ENCODE measurements around the gene HAGHL.

The HAGHL gene

GRCh38 chr16:721765-722540 lies 5.0 kb upstream of the HAGHL start:
- no peak for DNase-seq (ENCODE audit: low read depth in 2 of 2)

- no peak for DNase-seq (ENCODE audit: low read depth in 2 of 2)
Measured at GRCh38 chr16:722835-723633, 3.9 kb upstream of the HAGHL start.

GRCh38 chr16:723695-724094 lies 3.2 kb upstream of the HAGHL start:
- no peak for DNase-seq (ENCODE audit: low read depth in 2 of 2)

GRCh38 chr16:724188-725040 lies 2.5 kb upstream of the HAGHL start:
- DNase-seq (ENCODE audit: low read depth in 2 of 2), result no peak

- no peak for DNase-seq (ENCODE audit: low read depth in 2 of 2)
Measured at GRCh38 chr16:725041-725376, 1.9 kb upstream of the HAGHL start.

- no peak for DNase-seq (ENCODE audit: low read depth in 2 of 2)
Measured at GRCh38 chr16:725463-726187, 1.3 kb upstream of the HAGHL start.

GRCh38 chr16:726188-726437 lies 793 bp upstream of the HAGHL start:
- DNase-seq (ENCODE audit: low read depth in 2 of 2), result no peak

GRCh38 chr16:727291-727977 lies 528 bp downstream of the HAGHL start:
- DNase-seq (ENCODE audit: low read depth in 2 of 2), result no peak

- peak in 1 of 2 donors; percentile 51 for DNase-seq (ENCODE audit: low read depth in 2 of 2)
Measured at GRCh38 chr16:728131-728889, 1.4 kb downstream of the HAGHL start.

GRCh38 chr16:728890-729744 lies 2.2 kb downstream of the HAGHL start:
- DNase-seq (ENCODE audit: low read depth in 2 of 2), result no peak

GRCh38 chr16:729768-730665 lies 3.1 kb downstream of the HAGHL start:
- DNase-seq (ENCODE audit: low read depth in 2 of 2), result no peak

- no peak for DNase-seq (ENCODE audit: low read depth in 2 of 2)
Measured at GRCh38 chr16:730666-731509, 4.0 kb downstream of the HAGHL start.

GRCh38 chr16:732332-732731 lies 5.4 kb downstream of the HAGHL start:
- no peak for DNase-seq (ENCODE audit: low read depth in 2 of 2)

- DNase-seq (ENCODE audit: low read depth in 2 of 2), result no peak
Measured at GRCh38 chr16:732936-733335, 6.0 kb downstream of the HAGHL start.

- DNase-seq (ENCODE audit: low read depth in 2 of 2), result peak in 1 of 2 donors; percentile 46
Measured at GRCh38 chr16:733382-734207, 6.7 kb downstream of the HAGHL start.

- DNase-seq (ENCODE audit: low read depth in 2 of 2), result no peak
Measured at GRCh38 chr16:734208-734980, 7.5 kb downstream of the HAGHL start.

Data from stimulated activated CD4-positive, alpha-beta T cell treated with anti-CD3 and anti-CD28 coated beads, Interleukin-1b, Interleukin-23, amount 100 ng/mL, for 4 hours (primary cell).